ENCODE data around the gene MAPK8.
"Not testable (repeated sequence)": the region's sequence is repeated elsewhere in the genome, so short reads cannot be mapped to it uniquely, and the experiment has no call there.

Gene MAPK8

DNA sequence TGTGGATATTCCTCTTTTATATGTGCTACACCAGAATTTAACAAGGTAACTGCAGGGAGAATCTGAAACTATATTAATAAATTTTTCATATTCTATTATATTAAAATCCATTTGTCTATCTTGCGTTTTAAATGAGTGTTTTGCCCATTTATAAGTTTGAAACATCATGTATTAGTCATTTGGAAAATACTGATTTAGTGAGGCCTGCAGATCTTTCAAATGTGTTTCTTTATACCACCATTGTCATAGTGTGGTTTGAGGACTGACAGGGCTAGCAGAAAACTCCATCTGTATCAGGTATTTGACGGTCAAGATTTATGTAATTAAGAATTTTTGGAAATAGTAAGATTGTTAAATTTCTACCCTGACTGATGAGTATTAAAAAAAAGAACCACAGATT is 29.3 kb downstream of the MAPK8 start:
- no peak for DNase-seq (ENCODE audit: low read depth in 2 of 2)

- DNase-seq (ENCODE audit: low read depth in 2 of 2), result no peak
Measured at GRCh38 chr10:48336978-48337599, 30.6 kb downstream of the MAPK8 start.

DNA sequence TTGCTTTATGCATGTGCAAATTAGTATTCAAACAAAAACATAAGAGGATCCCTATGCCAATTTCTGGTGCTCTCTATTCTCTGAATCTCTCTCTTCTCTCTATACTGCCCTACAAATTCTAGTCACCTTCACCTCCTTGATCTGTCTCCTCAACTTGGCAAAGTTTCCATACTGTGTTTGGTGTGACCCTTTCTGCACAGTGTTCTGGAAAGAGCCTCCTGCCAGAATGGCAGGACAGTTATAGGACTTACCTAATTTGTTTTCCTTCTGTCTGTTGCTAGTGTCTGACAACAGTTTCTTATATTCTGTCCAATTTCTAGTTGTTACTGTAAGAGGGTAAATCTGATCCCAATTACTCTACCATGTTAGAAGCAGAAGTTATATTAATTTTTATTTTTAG is 34.3 kb downstream of the MAPK8 start:
- no peak for DNase-seq (ENCODE audit: low read depth in 2 of 2)

GRCh38 chr10:48343106-48343505 is 36.6 kb downstream of the MAPK8 start:
- no peak for DNase-seq (ENCODE audit: low read depth in 2 of 2)

DNA sequence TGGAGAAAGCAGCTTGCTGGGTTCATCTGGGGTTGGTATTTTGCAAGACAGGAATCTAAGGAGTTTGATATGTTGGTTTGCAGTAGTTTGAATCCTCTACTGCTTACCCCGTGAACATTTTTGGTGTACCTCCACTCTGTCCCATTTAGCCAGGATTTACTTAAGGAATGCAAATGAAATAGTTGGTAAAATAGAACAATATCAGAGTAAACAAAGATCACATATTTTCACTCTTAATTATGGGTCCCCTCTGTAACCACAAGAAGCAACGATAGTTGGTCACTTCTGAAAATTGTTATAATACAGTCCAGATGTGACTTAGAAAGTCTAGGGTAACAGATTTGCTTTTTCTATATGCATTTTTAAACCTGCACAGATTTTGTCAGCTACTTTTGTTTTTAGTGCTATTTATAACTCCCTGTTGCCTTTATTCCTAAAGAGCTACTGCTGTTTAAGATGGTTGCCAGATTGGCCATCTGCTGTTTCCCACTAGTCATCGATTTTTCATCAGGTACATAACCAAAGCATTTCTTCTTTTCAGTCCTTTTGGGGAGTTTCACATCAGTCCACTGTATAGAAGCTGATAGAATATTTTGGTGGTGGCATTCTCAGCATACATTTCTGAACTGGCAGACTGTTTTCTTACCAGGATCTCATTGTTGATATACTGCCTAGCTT is 37.6 kb downstream of the MAPK8 start:
- no peak for DNase-seq (ENCODE audit: low read depth in 2 of 2)

- DNase-seq (ENCODE audit: low read depth in 2 of 2), result not testable (repeated sequence)
Measured at GRCh38 chr10:48346248-48346647, 39.8 kb downstream of the MAPK8 start.

GRCh38 chr10:48347539-48347938 is 41.1 kb downstream of the MAPK8 start:
- not testable (repeated sequence) for DNase-seq (ENCODE audit: low read depth in 2 of 2)

- DNase-seq (ENCODE audit: low read depth in 2 of 2), result not testable (repeated sequence)
Measured at GRCh38 chr10:48347943-48348342, 41.5 kb downstream of the MAPK8 start.

DNA sequence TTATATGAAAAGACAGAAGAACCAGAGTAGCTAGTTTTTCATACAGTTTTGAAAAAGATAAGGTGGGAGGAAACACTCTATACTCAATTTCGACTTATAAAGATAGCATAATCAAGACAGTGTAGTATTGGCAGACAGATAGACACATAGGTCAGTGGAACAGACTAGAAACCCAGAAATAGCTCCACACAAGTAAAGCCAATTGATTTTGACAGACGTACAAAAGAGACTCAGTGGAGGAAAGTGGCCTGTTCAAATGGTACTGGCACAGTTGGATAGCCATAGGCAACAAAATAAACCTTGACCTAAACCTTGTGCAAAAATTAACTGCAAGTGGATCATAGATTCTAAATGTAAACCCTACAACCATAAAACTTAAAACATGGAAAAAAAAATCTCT is 46.8 kb downstream of the MAPK8 start:
- no peak for DNase-seq (ENCODE audit: low read depth in 2 of 2)

- no peak for DNase-seq (ENCODE audit: low read depth in 2 of 2)
Measured at GRCh38 chr10:48357631-48358030, 51.2 kb downstream of the MAPK8 start.

- no peak for DNase-seq (ENCODE audit: low read depth in 2 of 2)
Measured at GRCh38 chr10:48358162-48358561, 51.7 kb downstream of the MAPK8 start.

GRCh38 chr10:48358838-48359237 is 52.4 kb downstream of the MAPK8 start:
- no peak for DNase-seq (ENCODE audit: low read depth in 2 of 2)

GRCh38 chr10:48361176-48361575 is 54.7 kb downstream of the MAPK8 start:
- no peak for DNase-seq (ENCODE audit: low read depth in 2 of 2)

DNA sequence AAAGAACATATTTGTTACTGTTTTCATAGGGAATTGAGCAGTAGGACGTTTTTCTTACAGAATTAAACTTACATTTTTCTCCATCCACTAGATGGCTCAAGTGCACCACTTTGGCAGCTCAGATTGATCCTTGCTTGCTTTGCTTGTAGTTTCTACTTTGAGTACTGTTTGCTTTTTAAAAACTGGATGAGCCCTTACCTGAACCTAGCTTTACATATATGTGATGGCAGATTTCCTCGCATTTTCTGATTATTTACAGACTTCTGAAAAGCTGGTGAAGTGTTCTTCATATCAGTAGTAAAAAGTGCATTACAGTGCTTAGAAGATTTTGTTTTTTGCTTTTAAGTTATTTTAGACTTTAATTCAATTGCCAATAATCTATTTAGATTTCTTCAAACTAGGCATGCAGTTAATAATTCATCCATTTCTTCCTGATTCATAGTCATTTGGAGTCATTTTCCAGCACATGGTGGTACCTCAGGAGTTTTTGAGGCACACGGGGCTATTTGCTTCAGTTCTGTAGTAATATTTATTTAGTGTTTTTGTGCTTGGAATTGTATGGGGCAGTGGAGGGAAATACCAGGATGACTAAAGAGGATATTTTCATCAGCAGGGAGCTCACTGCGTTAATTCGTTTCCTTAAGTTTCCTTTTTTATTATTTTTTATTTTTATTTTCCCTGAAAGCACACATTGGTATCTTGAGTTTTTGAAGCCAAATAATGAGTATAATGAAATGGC is 57.3 kb downstream of the MAPK8 start:
- DNase-seq (ENCODE audit: low read depth in 2 of 2), result no peak

DNA sequence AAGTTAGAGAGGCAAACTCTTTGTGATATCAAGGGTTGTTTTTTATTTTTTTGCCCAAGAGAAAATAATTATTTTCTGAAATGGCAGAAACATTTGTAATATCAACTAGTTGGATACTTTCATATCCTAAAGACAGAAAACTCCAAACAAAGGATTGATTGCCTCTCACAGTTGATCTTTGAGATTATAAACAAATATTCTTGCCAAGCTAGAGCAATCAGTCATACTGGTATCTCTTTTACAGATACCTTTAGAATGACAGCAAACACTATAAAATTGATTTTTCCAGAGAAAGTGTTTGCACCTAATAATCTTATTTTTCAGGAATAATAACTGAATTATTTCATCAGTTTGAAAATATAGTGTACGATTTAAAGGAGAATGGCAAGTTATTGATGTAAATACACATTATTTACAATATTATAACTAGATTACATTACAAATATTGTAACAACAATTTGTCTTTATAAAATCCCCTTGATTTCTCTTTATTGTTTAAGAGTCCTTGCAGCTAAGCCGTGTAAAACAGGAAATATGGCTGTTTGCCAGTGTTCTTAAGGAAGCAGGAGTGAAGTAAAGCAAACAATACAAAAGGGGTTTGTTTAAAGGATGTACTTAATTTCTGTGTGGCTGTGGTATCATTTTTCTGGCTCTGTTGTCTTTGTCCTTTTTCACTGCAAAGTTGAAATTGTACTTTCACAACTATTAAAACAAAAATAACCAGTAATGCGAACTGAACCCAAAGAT is 58.4 kb downstream of the MAPK8 start:
- DNase-seq (ENCODE audit: low read depth in 2 of 2), result no peak

GRCh38 chr10:48365668-48366067 is 59.2 kb downstream of the MAPK8 start:
- no peak for DNase-seq (ENCODE audit: low read depth in 2 of 2)

- DNase-seq (ENCODE audit: low read depth in 2 of 2), result no peak
Measured at GRCh38 chr10:48366261-48366660, 59.8 kb downstream of the MAPK8 start.

DNA sequence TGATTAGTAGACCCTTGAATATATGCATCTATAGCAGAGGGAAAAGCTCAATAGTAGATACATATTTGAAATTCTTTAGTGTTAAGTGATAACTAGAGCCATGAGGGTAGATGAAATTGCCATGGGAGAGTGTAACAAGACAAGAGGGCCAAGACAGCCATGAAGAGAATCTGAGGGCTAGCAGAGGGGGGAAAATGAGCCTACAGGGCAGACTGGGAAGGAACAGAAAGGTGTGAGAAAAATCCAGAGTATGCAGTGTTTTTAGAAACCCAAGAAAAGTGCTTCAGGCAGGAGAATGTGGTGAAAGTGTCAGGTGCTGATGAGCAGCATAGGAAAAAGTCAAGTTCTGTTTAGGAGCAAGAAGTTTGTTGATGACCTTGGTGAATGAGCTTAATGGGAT is 63.0 kb downstream of the MAPK8 start:
- DNase-seq (ENCODE audit: low read depth in 2 of 2), result no peak

DNA sequence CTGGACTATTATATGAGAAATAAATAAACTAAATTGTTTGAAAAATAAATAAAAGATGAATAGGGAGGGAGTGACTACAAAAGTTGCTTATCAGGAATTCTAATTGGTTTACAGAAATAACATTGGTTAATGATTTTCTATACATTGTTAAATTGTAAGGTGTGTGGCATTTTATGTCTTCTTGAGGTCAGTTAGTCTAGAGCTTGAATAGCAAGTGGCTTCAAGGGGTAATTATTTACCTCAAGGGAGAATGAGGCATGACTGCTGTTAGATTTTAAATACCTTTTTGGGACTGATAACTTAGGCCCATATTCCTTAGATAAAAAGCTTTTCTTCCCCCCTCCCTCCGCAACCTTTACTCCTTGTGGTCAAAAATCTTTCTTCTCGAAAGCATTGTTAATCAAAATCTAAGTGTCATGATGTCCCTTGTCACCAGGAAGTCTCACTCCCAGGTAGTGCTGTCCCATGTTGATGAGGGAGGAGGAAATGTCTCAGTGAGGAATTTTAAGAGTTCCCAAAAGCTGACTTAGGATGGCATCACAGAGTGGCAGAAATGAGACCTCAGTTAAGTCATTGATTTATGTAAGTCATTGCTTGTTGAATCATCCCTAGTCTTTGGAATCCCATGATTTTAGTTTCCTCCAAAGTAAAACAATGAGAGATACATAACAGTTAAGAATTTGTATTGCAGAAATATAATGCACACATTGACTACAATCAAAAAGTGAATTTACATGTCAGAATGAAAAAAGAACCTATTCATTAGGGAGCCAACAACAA is 71.5 kb downstream of the MAPK8 start:
- DNase-seq (ENCODE audit: low read depth in 2 of 2), result no peak

DNA sequence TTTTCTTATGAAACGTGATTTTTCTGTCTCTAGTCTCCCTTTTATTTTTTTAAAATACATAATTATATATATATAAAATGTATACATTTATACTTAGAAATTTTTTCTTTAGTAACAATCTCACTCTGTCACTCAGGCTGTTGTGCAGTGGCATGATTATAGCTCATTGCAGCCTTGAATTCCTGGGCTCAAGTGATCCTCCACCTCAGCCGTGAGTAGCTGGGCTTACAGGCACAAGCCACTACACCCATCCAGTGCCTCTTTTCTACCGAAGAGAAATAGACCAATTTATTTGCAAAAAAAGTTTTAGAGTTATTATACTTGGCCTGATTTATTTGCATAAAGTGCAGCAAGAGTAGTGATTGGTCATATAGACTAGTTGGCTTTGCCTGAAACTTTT is 72.2 kb downstream of the MAPK8 start:
- DNase-seq (ENCODE audit: low read depth in 2 of 2), result no peak

DNA sequence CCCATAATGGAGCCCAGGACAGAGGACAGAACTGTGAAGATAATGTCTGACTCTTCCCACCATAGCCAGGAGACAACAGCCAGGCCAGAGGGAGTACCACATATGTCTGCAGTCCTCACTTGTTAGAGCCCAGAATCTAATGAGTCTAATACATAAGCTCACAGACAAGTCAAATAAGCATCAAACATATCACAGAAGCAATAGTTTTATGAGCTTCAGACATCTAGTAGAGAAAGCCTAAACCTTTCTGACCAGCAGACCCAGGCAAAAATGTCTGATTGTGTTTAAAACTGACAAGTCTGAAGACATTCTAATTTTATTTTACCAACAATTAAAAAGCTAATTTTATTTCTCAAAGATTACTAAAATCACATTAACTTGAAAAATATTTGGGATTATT is 75.5 kb downstream of the MAPK8 start:
- DNase-seq (ENCODE audit: low read depth in 2 of 2), result no peak

DNA sequence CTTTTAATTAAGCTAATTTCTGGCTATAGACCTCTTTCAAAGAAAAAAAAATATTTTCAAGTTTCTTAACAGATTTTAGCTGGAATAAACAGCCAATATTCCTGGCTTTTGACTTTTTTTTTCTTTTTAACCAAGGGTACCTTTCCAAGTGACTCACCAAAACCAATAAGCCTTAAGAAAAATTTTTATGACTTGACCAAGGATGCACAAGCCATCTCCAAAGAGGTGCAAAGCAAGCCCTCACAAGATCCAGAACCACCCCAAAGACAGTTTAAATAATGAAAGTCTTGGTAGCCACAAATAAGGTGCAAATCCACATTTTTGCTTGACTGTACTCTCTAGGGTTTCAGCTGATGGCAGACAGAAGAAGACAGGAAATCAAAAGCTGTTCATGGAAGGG is 76.5 kb downstream of the MAPK8 start:
- DNase-seq (ENCODE audit: low read depth in 2 of 2), result no peak

Measured in activated CD8-positive, alpha-beta memory T cell treated with anti-CD3 and anti-CD28 coated beads for 4 hours (primary cell).